ENCODE measurements around the gene DDIT4L.
"Not testable (repeated sequence)": the region's sequence is repeated elsewhere in the genome, so short reads cannot be mapped to it uniquely, and the experiment has no call there.

DDIT4L gene

DNA sequence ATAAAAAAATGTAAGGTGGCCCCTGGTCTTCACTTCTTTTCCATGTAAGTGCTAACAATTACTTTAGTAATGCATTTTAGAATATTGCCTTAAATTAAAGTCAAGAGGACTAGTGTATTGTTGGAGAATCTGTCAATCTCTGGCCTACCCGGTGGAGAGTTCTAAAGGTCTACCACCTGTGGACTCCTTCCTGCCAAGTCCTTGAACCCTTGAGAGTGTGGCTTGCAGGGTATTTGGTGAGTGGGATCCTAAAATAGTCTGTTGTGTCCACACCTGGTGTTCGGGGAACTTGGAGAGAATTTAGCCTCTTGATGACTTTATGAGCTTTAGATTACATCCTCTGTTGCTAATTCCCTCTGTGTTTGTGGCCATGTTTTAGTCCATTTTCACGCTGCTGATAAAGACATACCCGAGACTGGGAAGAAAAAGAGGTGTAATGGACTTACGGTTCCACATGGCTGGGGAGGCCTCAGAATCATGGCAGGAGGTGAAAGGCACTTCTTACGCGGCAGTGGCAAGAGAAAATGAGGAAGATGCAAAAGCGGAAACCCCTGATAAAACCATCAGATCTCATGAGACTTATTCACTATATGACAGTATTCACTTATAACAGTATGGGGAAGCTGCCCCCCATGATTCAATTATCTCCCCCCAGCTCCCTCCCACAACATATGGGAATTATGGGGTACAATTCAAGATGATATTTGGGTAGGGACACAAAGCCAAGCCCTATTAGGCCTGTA lies 23.8 kb downstream of the DDIT4L start:
- no peak for DNase-seq (ENCODE audit: low read depth in 2 of 3, low spot score in 2 of 3)

GRCh38 chr4:100165809-100166208 lies 24.5 kb downstream of the DDIT4L start:
- DNase-seq (ENCODE audit: low read depth in 2 of 3, low spot score in 2 of 3): no peak

DNA sequence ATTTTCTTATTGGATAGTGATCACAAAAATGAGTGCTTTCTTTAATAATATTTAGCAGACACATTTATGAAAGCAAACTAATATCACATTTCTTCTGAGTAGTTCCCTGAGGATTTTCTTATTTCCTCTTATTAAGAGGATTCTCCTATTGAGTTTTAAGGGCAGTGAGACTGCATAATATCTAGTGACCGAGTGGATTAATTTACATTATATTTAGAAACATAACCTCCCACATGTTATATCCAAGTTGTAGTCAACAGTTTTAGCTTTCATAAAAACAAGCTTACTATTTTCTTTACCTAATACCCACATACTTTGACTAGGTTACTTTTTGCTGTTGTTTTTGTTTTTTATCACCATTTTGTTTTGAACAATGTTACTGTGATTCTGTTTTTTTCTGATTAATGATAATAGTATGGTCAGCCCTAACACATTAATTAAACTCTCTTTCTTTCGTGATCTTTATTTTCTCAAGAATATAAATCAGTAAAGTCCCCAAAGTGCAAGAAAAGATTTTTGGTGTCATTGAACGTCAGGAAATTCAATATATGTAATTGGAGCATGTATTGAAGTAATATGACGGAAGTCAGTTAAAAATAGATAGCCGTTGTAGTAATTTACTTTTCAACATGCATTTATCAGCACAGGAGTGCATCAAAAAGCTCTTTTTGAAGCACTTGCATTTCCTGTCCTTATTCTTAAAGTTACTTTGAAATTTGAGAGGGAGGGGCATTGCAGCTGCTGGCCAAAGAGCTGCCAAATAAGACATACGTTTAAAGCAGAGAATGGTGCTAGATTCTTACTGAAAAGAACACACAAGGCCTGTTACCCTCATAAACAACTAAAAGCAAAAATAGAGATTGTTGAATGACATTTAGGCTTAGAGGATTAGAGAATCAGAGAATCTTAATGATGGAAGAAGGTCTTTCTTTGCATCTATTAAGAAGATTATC lies 25.2 kb downstream of the DDIT4L start:
- DNase-seq (ENCODE audit: low read depth in 2 of 3, low spot score in 2 of 3): no peak

GRCh38 chr4:100162027-100162685 lies 28.1 kb downstream of the DDIT4L start:
- DNase-seq (ENCODE audit: low read depth in 2 of 3, low spot score in 2 of 3): no peak

DNA sequence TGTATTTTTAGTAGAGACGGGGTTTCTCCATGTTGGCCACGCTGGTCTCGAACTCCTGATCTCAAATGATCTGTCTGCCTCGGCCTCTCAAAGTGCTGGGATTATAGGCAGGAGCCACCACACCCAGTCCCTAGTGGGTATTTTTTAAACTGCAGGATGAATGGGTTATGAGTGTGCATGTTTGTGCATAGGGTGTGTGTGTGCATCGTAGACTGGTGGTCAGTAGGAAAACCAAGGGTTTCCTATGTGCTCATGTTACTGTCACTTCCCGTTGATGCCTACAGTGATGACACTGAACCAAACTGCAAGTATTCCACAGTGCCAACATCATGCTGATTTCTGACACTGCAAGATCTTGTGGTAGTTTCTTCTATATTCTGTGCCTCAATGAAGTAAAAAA lies 41.1 kb downstream of the DDIT4L start:
- no peak for DNase-seq (ENCODE audit: low read depth in 2 of 3, low spot score in 2 of 3)

- DNase-seq (ENCODE audit: low read depth in 2 of 3, low spot score in 2 of 3): no peak
Observed at GRCh38 chr4:100147684-100148083, 42.6 kb downstream of the DDIT4L start.

DNA sequence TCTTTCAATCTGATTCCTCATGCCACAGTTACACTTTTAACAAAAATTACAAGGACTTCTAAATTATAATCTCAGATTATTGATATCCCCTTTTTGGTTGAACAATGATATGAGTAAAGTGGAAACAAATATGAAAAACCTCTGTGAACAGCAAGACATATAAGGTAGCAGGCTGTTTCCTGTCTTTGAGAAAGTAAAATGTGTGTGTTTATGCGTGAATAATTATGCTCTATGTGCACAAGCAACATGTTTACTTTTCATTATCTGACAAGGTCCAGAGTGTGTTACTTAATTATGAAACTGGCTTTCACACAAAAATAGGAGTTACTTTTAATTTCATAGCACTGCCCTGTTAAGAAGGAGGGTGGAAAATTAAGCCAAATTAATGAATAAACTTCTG lies 43.1 kb downstream of the DDIT4L start:
- no peak for DNase-seq (ENCODE audit: low read depth in 2 of 3, low spot score in 2 of 3)

DNA sequence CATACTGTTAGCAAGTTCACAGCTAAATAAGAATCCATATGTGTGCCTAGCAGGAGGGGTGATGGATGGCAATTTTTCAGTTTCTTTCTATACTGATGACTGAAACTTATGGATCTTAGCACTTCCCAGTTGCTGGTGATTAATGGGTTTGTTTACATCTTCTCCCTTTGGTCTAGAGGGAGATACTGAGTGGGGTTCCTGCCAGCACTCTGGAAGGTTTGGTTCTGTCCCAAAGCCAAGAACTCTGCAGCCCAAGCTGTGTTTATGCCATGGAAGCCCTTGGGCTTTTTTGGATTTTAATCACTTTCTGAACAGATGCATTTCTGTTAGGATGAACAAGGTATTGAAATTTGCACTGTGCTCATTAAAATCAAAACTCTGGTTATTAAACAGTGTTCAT lies 43.5 kb downstream of the DDIT4L start:
- no peak for DNase-seq (ENCODE audit: low read depth in 2 of 3, low spot score in 2 of 3)

- DNase-seq (ENCODE audit: low read depth in 2 of 3, low spot score in 2 of 3): not testable (repeated sequence)
Observed at GRCh38 chr4:100137320-100137719, 52.9 kb downstream of the DDIT4L start.

Data from activated CD8-positive, alpha-beta memory T cell treated with anti-CD3 and anti-CD28 coated beads for 48 hours (primary cell).